Mucosa of stomach (tissue), 1 donor: ENCODE measurements around the gene NEGR1.

Experiments used
- H3K27me3 ChIP-seq: one replicate; pipeline ENCODE4 v1.7.0; 2013; ENCODE audit warnings: mild to moderate bottlenecking, low read length; ENCODE audit not compliant: control insufficient read depth, insufficient read depth
- H3K36me3 ChIP-seq: one replicate; pipeline ENCODE4 v1.7.0; 2013; ENCODE audit warnings: low read length; ENCODE audit not compliant: control insufficient read depth, insufficient read depth
- H3K4me1 ChIP-seq: one replicate; pipeline ENCODE4 v1.7.0; 2013; ENCODE audit warnings: mild to moderate bottlenecking, low read length; ENCODE audit not compliant: control insufficient read depth, insufficient read depth
- H3K4me3 ChIP-seq: one replicate; pipeline ENCODE4 v1.7.0; 2013; ENCODE audit warnings: low read length
- H3K9ac ChIP-seq: one replicate; pipeline ENCODE4 v1.7.0; 2013; ENCODE audit warnings: mild to moderate bottlenecking, low read length, moderate library complexity
- H3K9me3 ChIP-seq: one replicate; pipeline ENCODE4 v1.7.0; 2013; ENCODE audit warnings: mild to moderate bottlenecking, low read length, moderate library complexity; ENCODE audit not compliant: control insufficient read depth
- donor health status: Pancreatic carcinoma.

Gene NEGR1

DNA sequence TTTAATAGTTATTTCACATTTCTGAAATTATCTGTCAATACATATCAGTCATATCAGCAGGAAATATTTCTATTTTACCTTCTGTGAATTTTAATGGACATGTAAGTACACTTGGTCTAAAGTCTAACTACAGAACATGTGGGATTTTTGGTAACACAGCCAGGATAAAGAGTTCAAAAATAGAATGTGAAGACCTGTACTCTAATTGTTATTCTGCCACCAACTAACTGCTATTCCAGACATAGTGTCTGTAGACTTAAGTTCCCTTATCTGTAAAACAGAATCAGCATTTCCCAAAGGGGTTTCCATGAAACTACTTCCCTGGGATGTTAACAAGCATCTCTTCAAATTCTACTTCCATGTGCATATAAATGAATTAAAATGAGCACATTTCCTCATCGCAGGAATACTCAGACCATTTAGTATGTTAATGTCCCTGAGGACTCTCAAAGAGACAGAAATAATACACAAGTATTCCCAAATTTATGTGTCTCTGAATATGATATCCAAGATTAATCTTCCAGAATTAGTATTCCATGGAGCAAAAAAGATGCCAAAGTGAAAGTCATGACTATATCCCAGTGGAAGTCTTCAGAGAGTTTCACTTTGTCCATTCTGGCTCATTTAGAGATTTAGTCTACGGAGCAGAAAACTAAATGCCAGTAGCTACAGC, 325.6 kb downstream of the NEGR1 start:
- Histone ChIP-seq H3K27me3 (no peaks in the 10 kb centered on the region), H3K4me3 (no peak overlapping the region), H3K9me3 (no peaks in the 10 kb centered on the region), H3K9ac (no peak overlapping the region), H3K4me1 (no peaks in the 10 kb centered on the region), H3K36me3 (no peaks in the 10 kb centered on the region)

DNA sequence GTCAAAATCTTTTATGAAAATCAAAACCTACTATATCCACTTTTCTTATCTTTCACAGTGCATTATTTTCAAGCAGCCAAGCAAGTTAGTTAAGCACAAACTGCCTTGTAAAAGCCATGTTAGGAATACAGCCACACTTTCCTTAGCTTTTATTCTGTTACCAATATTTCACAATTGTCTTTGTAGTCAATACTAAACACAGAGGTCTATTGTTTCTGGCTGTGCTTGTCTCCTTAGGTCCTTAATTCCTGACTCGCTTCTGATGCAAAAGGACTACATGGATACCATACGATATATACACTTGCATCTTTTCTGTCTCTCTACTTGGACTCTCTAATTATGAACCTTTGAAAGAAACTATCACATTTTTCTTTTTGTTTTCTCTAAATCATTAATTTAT, 331.8 kb downstream of the NEGR1 start:
- Histone ChIP-seq H3K4me1 (no peaks in the 10 kb centered on the region), H3K27me3 (no peaks in the 10 kb centered on the region)

DNA sequence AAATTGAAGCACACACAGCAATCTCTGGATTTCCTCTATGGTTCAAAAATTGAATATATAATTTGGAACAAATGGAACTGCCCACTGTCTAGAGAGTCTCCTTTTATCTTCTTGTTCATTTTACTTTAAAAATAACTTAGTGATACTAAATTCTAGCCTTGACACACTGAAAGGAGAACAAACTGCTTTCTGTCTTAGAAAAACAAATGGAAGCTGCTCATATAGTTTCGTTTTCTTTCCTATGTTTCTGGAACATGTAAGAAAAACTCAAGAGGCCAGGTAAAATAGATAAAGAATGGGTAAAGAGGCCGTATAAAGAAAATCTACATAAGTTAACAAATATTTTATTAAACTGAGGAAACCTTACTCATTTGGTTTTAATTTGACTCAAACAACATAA, 332.7 kb downstream of the NEGR1 start:
- Histone ChIP-seq H3K27me3 (no peaks in the 10 kb centered on the region), H3K9ac (no peak overlapping the region), H3K4me3 (no peak overlapping the region), H3K4me1 (no peaks in the 10 kb centered on the region), H3K36me3 (no peaks in the 10 kb centered on the region), H3K9me3 (no peaks in the 10 kb centered on the region)

More for the DNA sequence above, 331.8 kb downstream of the NEGR1 start:
- H3K9me3 ChIP-seq, result no peaks in the 10 kb centered on the region
- no peak overlapping the region for H3K4me3 ChIP-seq
- no peaks in the 10 kb centered on the region for H3K36me3 ChIP-seq
- H3K9ac ChIP-seq, result no peak overlapping the region

DNA sequence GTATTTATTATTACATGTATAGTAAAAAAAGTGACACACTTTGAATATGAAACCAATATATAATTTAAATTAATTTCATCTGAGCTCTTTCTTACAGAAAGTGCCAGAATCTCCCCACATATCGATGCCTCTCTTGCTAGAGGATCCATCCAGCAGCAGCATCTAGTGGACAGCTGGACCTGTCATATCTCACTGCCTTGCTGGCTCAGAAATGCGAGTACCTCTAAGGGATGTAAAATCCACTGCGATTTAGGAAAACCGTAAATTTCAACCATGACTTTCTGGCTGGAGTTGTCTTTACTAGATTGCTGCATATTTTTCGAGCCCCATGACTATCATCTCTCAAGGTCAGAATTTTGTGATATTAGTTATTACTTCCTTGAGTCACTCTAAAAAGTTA, 333.8 kb downstream of the NEGR1 start:
- H3K4me3 ChIP-seq, result no peak overlapping the region
- H3K4me1 ChIP-seq, result no peaks in the 10 kb centered on the region
- H3K9me3 ChIP-seq, result no peaks in the 10 kb centered on the region
- H3K27me3 ChIP-seq, result no peaks in the 10 kb centered on the region
- H3K36me3 ChIP-seq, result no peaks in the 10 kb centered on the region
- no peak overlapping the region for H3K9ac ChIP-seq

DNA sequence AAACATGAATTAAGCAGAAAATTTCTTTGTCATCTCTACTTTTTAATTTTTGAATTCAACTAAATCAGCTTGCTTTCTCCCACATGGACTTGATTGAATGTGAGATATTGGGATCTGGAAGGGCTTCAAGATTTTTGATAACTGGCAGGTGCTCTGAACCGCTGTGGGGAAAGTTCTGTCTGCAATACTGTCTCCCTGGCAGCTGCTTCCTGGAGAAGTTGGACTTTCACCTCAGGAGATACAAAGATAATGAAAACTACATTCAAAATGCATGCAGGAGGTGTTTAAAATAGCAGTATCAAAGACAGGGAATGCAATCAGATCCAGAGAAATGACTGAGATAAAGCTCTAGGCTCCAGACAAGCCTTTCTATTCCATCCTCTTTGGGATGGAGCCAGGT, 338.3 kb downstream of the NEGR1 start:
- Histone ChIP-seq H3K9ac (no peak overlapping the region), H3K4me1 (no peaks in the 10 kb centered on the region), H3K4me3 (no peak overlapping the region), H3K27me3 (no peaks in the 10 kb centered on the region), H3K9me3 (no peaks in the 10 kb centered on the region), H3K36me3 (no peaks in the 10 kb centered on the region)

DNA sequence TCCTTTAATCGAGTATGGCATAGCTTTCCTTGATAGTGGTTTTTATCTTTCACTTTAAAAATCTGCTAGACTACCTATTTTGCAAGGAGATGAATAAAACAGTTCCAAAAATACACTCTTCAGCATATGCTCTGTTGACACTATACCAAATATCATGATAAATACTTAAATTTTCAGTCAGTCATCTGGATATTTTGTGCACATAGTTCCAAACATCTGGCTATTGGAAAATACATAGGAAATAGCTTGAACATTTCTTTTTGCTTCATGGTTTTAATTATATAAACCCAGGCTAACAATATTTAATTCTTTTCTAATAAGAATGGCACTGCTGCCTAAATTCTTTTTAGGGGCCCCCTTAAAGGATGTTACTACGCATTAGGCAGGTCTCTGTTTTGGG, 342.1 kb downstream of the NEGR1 start:
- H3K4me1 ChIP-seq, result no peaks in the 10 kb centered on the region

DNA sequence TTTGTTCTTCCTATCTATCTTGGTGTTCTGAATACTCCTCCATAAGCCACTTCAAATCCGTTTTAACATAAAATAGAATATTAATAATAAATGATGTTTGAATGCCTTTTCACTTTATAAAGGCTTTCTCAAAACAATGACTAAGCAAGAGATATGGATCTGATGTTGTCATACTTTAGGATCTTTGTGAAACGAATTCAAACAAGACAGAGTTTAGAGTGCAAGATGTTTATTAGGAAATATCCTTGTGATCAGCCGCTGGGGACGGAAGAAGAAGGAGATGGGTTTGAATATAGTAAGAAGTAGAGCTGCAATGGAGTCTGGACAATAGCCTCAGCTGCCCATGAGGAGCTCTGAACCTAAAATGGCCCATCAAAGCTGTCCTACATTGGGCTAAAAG, 351.8 kb downstream of the NEGR1 start:
- no peak overlapping the region for H3K9ac ChIP-seq
- H3K36me3 ChIP-seq, result no peaks in the 10 kb centered on the region
- H3K4me3 ChIP-seq, result no peak overlapping the region
- H3K9me3 ChIP-seq, result no peaks in the 10 kb centered on the region
- no peaks in the 10 kb centered on the region for H3K27me3 ChIP-seq
- no peaks in the 10 kb centered on the region for H3K4me1 ChIP-seq

More for the DNA sequence above, 342.1 kb downstream of the NEGR1 start:
- H3K36me3 ChIP-seq, result no peaks in the 10 kb centered on the region
- H3K9ac ChIP-seq, result no peak overlapping the region
- no peak overlapping the region for H3K4me3 ChIP-seq
- no peaks in the 10 kb centered on the region for H3K9me3 ChIP-seq
- H3K27me3 ChIP-seq, result no peaks in the 10 kb centered on the region

DNA sequence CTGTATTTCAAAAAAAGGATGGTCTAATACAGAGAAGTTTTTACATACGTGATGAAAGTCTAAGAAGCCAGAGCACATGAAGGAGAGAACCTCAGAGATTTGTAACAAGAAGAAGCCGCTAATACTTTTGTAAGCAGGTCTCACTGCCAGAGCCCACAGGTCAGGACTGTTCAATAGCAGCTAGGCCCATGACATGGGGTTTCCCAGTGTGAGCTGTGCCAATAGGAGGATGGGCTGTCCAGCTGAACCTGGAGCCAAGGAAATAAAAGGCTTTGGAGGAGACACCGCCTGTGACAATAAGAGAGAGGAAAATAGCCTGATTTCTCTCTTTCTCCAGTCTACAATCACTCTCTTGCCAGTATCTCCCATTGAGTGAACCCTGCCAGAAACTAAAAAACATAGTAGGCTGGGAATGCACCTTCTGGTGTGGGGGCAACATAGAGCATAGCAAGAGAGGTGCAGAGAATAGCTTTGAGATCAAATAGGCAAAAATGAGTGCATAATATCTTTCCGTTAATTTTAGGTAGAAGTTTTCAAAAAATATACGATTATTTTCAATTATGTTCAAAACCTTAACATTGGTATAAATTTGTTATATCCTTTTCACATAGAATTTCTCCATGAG, 360.3 kb downstream of the NEGR1 start:
- Histone ChIP-seq H3K9ac (no peak overlapping the region), H3K9me3 (no peaks in the 10 kb centered on the region), H3K36me3 (no peaks in the 10 kb centered on the region), H3K27me3 (no peaks in the 10 kb centered on the region), H3K4me3 (no peak overlapping the region), H3K4me1 (no peaks in the 10 kb centered on the region)

DNA sequence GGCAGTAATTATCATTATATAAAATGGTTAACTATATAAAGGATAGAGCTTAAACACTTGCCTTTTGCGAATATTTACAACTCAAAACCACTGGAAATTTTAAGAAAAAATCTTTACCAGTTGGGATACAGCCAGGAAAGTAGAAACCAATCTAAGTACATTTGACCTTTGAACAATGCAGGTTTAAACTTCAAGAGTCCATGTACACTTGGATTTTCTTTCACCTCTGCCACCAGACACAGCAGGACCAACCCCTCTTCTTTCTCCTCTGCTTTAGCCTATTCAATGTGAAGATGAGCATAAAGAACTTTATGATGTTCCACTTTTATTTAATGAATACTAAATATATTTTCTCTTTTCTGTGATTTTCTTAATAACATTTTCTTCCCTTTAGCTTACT, 361.1 kb downstream of the NEGR1 start:
- Histone ChIP-seq H3K36me3 (no peaks in the 10 kb centered on the region), H3K4me3 (no peak overlapping the region), H3K9me3 (no peaks in the 10 kb centered on the region), H3K9ac (no peak overlapping the region), H3K4me1 (no peaks in the 10 kb centered on the region), H3K27me3 (no peaks in the 10 kb centered on the region)

DNA sequence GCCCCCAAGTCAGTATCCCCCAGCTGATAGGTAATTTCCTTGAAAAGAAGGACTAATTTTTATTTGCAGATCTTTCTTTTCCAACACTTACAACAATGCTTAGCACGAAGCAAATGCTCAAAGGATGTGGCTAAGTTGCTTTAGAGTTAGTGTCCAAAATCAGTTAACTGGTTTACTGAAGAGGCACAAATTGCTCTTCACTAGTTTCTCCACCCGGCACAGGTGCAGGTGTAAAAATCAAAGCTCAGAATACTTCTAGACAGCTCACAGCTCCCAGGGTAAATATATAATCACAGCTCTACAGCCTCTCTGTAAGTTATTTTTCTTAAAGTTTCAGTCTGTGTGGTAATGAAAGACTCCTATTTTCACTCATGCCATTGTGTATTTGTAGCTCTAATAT, 361.8 kb downstream of the NEGR1 start:
- H3K36me3 ChIP-seq, result no peaks in the 10 kb centered on the region
- H3K4me3 ChIP-seq, result no peak overlapping the region
- H3K27me3 ChIP-seq, result no peaks in the 10 kb centered on the region
- H3K9ac ChIP-seq, result no peak overlapping the region
- H3K4me1 ChIP-seq, result no peaks in the 10 kb centered on the region
- no peaks in the 10 kb centered on the region for H3K9me3 ChIP-seq

DNA sequence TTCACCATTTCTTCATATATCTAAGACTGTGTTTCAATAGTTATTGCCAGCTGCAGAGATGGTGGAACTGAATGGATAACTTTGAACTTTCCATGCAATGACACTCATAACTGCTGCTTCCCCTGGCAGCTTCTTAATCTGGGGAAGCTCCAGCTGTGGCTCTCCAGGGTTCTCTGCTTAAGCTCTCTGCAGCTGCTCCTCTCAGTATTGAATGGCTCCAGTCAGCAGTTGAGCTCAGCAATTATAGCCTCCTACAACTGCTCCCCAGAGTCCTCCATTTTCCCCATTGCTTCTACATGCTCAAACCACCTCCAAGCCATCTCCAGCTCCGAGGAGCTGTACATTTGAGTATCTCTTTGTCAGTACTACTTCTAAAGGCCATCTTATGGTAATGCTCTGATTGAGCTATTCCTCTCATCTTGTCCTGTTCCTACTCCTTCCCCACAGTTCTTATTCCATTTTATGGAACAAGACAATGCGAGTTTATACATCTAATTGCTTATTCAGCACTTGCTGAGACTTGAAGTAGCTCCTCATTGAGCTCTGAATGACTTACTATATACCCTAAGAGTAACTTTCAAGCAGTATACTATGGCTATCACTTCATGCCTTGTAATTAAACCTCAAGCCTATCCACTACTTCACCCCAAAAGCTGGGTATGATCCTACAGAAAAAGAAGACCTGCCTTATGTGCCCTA, 362.4 kb downstream of the NEGR1 start:
- no peaks in the 10 kb centered on the region for H3K4me1 ChIP-seq
- no peaks in the 10 kb centered on the region for H3K9me3 ChIP-seq
- no peaks in the 10 kb centered on the region for H3K27me3 ChIP-seq
- H3K9ac ChIP-seq, result no peak overlapping the region
- no peaks in the 10 kb centered on the region for H3K36me3 ChIP-seq
- H3K4me3 ChIP-seq, result no peak overlapping the region

DNA sequence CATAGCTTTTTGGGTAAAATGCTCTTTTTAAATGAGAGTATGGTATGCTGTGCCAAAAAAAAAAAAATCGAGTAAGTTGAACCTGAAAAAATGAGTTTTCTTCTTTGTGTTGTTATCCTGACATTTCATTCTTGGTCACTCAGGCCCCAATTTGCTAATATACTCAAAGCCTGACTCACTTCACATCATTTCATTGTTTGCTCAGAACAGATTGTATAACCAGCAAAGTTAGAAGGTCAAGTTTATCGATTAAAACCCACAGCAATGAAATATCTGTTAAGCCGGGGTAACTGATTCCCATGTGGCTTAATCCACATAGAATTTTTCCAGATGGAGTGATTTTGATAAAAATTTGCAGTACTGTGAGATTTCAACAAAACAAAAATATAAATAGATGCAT, 363.7 kb downstream of the NEGR1 start:
- Histone ChIP-seq H3K27me3 (no peaks in the 10 kb centered on the region), H3K4me1 (no peaks in the 10 kb centered on the region), H3K4me3 (no peak overlapping the region), H3K9ac (no peak overlapping the region), H3K9me3 (no peaks in the 10 kb centered on the region), H3K36me3 (no peaks in the 10 kb centered on the region)
